Globus pallidus (tissue), 1 donor: Measurements from ENCODE around the gene FCN2.

ENCODE experiments used
- DNase-seq: peaks from one replicate; pipeline ENCODE4 v3.0.0-alpha.2; 2015; ENCODE audit warnings: low spot score

Gene FCN2

DNA sequence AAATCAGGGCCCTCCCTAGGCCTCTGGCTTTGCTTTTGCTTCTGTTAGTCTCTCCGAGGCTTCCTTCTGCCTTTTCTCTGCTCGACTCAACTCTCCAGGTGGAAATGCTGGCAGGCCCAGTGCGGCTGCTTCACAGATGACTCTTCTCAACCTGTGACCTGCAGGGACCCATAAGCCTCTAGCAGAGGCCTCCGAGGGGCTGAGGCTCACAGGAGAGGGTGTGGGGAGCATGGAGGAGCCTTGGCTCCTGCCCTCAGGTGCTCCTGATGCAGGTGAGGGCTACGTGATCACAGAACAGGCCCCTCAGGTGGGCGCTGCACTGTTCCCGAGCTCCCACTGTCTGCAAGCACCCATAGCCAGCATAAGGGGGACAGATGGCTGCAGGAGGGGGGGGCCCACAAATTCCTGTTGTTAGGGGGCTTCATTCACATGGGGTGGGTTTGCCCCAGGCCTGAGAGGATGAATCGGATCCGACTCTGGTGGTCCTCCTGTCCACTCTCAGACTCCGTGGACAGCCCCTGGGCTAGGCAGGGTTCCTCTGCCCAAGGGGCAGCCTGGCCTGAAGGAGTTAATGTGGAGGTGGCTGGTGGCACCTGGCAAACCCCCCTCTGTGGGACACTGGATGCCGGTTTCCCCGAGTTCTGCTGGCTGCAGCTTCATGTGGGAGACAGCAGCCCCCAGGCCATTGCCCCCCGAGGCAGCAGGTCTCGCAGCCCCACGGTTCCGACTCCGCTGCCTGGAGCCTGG, 10.9 kb upstream of the FCN2 start:
- DNase-seq = no peak

DNA sequence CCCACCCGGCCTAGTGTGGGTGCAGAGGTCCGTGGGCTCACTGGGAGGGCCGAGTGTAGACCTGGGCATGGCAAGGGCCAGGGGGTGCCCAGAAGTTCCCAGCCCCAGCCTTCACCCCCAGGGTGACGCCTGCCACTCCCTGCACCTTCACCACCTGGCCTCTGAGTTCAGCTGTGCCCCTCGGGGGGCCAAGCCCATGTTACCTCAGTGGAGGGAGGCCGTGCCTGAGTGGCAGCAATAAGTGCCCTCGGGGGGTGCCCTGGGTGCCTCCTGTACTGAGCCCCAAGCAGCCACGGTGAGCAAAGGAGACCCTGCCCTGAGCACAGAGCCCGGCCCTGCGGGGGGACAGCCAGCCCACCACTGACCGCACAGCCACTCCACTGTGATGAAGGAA, 10.3 kb upstream of the FCN2 start:
- no peak for DNase-seq

DNA sequence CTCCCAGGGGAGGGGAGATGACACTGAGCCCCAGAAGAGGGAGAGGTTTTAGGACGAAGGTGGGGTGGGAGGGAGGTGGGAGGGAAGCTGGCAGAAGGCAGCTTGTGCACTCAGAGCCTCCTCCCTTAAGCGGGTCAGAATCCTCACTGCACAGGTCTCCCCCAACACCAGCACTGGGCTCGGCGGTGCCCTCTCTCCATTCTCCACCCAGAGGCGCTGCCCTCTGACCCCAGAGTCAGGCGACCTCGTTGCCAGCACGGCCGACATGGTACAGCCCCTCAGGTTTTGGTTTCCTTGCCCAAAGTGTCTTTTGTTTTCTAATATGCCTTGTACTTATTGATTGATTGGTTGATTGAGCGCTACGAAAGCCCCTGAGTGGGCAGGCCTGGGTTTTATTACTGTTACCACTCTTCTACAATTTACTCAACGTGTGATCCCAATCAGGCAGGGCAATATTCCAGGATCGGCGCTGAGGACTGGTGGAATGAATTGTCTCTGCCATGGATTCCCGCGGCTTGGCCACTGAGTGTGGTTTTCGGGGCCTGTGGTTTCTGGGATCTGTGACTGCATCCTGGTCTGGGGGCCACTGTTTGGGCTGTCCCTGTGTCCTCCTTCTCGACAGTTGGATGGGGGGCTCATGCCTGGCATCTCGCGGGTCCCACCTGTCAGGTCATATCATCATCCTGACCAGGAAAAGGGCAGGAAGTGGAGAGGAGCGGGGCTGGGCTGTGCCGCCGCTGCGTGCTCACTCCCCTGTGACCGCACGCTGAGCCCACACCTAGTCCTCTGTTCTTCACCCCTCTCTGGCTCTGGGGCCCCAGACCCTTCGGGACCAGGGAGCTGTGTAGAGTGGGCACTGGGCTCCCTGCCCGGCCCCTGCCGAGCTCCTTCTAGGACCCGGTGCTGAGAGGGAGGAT, 9.6 kb upstream of the FCN2 start:
- DNase-seq = no peak

GRCh38 chr9:134871697-134872340, 8.8 kb upstream of the FCN2 start:
- no peak for DNase-seq

GRCh38 chr9:134872482-134873231, 8.0 kb upstream of the FCN2 start:
- DNase-seq = no peak

DNA sequence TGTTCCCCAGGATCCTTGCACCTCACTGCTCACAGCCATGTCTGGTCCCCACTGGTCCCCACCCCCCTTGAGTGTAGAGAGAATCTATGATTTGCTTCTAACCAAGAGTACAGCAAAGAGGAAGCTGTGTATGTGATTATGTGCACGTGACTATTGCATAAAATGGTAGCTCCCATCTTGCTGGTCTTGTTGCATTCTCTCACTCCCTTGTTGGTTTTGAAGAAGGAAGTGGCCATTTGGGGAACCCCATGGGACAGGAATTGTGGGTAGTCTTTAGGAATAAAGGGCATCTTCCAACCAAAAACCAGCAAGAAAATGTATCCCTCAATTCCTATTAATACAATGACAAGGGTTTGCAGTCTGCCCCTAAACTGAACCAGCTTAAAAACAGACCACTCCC, 5.2 kb upstream of the FCN2 start:
- DNase-seq = no peak

DNA sequence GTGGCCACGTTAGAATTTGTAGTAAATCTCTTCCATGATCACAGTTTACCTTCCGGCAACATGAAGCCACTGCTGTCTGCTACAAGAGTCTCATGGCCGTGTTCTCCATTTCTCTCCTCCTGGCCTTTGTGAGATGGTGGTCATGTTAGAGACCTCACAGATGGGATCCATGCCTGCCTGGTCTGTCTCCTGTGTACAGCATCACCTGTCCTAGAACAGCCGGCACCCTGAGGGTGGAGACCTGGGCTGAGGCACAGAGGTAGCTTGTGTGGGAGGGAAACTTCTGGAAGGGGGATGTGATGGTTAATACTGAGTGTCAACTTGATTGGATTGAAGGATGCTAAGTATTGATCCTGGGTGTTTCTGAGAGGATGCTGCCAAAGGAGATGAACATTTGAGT, 3.1 kb upstream of the FCN2 start:
- no peak for DNase-seq

DNA sequence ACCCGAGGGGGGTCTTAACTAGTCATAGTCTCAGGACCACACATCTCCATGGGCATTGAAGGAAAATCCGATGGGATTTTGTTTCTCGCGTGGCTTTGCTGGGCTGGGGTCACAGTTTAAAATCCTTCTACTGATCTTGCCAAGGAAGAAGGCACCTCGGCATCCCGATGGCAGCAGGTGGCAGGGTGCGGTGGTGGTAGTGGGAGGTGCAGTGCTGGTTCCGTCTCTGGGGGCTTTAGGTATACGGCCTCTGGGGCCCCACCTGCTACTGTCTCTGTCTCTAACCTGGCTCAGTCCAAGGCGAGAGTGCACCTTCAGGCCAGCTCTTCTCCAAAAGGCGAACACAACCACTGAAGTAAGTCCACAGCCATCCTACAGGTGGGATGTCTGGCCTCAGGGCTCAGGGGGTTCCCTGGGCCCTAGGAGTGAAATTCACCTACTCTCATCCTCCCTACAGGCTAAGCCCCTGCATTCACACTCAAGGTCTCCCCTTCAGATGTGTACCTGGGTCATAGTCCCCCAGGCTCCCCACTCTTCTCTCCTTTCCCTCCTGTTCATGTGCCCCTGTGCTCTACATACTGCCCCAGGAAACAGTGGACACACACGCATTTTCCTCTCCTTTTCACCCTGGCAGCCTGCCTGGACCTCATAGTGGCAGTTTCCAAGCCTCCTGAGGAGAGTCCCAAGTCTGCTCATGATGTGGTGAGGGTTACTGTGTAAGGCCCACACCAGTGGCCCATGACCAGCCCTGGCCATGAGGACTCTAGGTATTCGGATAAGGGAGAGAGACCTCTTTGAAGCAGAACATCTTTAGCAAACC, 736 bp upstream of the FCN2 start:
- DNase-seq = no peak

- DNase-seq = no peak
Measured at GRCh38 chr9:134881313-134881670, 682 bp downstream of the FCN2 start.

DNA sequence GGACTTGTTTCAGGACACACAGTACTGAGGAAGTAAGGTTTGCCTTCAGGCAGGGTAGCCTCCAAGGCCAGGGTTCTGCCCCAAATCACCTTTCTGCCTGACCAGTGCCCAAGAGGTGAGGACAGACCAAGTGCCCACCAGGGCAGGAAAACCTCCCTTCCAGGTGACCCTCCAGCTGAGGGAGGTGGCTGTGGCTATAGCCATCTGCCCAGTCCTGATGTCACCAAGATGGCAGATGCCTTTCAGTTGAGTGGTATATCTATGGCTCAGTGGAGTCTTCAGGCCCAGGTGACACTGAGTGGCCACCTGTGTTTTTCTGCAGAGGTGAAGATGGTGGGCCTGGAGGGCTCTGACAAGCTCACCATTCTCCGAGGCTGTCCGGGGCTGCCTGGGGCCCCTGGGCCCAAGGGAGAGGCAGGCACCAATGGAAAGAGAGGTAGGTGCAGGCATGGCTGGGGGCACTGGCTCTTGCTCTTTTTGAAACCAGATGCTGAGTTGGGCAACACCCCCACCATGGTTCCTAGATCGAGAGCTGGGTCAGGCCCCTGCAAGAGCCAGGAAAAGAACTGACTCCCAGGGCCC, 1.7 kb downstream of the FCN2 start:
- no peak for DNase-seq

DNA sequence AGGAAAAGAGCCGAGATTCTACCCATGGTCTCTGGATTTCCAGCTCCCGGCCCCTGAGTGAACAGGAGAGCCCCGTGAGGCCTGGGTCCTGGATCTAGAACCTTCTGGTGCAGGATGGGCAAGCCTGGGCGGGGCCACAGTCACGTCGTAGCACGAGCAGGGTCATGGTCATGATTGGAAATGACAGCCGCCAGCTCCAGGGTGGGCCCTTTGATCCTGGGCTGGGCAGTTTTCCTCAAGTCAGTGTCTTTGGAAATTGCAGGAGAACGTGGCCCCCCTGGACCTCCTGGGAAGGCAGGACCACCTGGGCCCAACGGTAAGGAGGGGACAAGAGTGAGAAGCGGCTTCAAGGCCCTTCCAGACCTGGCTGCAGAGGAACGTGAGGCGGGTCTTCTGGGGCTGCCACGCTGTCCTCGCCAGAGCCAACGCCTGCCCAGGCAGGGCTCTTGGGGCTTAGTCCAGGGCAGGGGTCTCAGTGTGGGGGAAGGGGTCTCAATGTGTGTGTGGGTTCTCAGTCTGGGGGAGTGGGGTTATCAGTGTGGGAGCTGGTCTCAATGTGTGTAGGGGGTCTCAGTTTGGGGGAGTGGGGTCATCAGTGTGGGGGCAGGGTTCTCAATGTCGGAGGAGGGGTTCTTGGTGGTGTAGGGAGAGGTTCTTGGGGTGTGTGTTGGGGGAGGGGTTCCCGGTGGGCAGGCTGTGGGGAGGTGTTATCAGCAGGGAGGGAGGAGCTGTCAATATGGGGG, 2.6 kb downstream of the FCN2 start:
- no peak for DNase-seq

GRCh38 chr9:134884492-134884891, 3.9 kb downstream of the FCN2 start:
- no peak for DNase-seq

DNA sequence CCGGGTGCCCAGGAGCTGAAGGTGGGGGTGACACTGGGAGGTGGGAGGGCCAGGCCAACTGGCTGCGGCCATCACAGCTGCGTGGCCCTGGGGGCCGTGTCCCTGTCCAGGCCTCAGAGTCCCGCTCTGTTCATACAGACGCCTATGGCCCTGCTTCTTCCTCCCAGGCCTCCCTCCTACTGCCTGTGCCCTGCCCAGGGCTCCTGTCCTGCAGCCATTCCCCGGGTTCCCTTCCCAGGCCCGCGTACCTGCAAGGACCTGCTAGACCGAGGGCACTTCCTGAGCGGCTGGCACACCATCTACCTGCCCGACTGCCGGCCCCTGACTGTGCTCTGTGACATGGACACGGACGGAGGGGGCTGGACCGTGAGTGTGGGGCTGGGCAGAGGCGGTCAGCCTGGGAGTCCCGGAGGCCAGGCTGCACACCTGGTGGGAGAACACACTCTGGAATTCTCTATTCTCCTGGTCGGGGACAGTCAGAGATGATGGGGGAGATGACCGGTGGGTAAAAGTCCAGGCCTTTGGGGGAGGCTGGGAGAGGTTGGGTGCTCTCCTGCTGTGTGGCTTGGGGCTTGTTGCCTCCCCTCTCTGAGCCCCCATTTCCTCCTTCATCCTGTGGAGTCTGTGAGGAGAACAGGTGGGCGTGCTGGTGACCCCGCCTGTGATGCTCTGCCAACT, 4.5 kb downstream of the FCN2 start:
- no peak for DNase-seq

- no peak for DNase-seq
Measured at GRCh38 chr9:134885679-134886412, 5.2 kb downstream of the FCN2 start.

DNA sequence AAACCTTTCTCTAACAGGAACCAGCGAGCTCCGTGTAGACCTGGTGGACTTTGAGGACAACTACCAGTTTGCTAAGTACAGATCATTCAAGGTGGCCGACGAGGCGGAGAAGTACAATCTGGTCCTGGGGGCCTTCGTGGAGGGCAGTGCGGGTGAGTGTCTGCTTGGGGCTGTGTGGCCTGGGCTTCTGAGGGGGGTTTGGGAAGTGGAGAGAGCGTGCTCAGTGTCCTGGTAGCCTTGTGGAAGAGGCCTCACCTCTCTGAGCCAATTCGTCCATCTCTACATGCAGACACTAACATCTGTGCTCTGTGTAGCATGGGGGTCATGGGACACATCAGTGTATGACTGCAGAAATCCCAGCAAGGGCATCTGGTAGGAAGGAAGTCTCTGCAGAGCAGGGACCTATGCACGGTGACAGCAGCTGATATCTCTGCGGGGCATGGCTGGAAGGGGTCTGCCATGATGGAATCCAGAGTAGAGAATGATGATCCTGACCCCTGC, 5.9 kb downstream of the FCN2 start:
- no peak for DNase-seq

DNA sequence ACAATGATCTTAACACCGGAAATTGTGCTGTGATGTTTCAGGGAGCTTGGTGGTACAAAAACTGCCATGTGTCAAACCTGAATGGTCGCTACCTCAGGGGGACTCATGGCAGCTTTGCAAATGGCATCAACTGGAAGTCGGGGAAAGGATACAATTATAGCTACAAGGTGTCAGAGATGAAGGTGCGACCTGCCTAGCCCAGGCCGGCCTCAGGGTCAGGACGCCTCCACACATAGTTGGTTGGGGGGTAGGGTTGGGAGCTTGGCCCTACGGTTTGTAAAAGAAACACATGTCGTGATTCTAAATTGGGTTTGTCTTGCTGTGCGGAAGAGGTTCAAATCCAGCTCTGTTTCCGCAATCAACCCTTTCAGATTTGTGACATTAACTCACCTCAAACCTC, 6.6 kb downstream of the FCN2 start:
- DNase-seq = no peak

DNA sequence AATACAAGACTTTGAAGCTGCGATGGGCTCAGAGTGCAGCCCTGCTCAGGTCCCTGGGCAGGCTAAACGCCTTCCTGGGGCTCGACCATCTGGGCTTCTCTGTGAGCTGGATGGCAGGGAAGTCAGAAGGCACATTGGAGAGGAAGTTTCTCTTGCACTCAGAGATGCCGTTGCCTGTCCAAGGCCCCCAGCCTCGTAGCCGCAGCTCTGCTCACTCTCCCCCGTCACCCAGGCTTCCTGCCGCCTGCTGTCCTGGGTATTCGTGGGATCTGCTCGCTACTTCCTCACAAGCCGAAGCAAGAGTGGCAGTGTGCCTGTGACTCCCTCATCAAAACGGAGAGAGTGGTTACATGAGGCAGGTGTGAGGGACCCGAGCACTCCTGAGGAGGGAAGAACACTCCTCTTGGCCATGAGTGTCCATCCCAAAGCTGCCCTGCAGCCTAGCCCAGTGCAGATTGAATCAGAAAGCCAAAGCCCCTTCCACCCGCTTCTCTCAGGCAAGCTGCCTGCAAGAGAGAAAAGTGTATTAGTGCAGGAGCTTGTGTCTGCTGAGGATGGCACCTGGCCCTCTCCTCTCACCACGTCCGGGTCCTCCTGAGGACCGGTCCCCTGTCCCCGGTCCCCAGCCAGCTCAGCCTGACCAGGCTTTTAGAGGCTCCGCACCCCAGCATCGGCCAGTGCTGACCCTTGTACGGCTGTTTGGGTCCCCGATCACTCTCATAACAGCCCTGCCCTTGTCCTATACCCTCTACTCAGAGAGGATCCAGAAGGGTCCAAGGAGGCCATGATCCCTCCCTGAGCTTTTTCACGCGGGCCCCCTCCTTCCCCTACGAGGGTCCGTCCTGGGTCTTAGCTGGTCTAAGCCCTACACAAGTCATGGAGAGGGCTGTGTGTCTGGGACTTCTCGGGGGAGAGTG, 7.3 kb downstream of the FCN2 start:
- DNase-seq = no peak
